Hepatocyte (in vitro differentiated cells): ENCODE results near the gene HYI. TPM values are rescaled to one million over a fixed set of nuclear protein-coding genes. Genes with fewer than 3 reads are reported as not detected.

Experiments
- DNase-seq: peaks from one replicate; pipeline ENCODE4 v3.0.0-alpha.2; 2016; ENCODE audit warnings: low spot score
- H2AFZ ChIP-seq: fragments of 200-600 bp; sonication (generic); 2 replicates; pipeline ENCODE4 v1.6.0; 2016; ENCODE audit warnings: antibody characterized with exemption, mild to moderate bottlenecking
- H3K27ac ChIP-seq: fragments of 200-600 bp; sonication (generic); 2 replicates; pipeline ENCODE4 v1.5.1; 2016; ENCODE audit warnings: mild to moderate bottlenecking
- H3K27me3 ChIP-seq: fragments of 200-600 bp; sonication (generic); 2 replicates; pipeline ENCODE4 v1.6.1; 2016
- H3K36me3 ChIP-seq: fragments of 200-600 bp; sonication (generic); replicated peaks from 2 replicates; pipeline ENCODE4 v1.5.1; 2016; ENCODE audit warnings: low read depth; ENCODE audit not compliant: insufficient read depth
- H3K4me1 ChIP-seq: fragments of 200-600 bp; sonication (generic); 2 replicates; pipeline ENCODE4 v1.5.1; 2016; ENCODE audit warnings: mild to moderate bottlenecking, moderate library complexity; ENCODE audit not compliant: insufficient read depth
- H3K4me2 ChIP-seq: fragments of 200-600 bp; sonication (generic); 2 replicates; pipeline ENCODE4 v1.6.0; 2016
- H3K4me3 ChIP-seq: fragments of 200-600 bp; sonication (generic); 2 replicates; pipeline ENCODE4 v1.5.1; 2016; ENCODE audit warnings: mild to moderate bottlenecking
- H3K79me2 ChIP-seq: fragments of 200-600 bp; sonication (generic); 2 replicates; pipeline ENCODE4 v1.6.0; 2017; ENCODE audit warnings: mild to moderate bottlenecking
- H3K9me2 ChIP-seq: fragments of 200-600 bp; sonication (generic); replicated peaks from 2 replicates; pipeline ENCODE4 v1.6.0; 2017; ENCODE audit warnings: mild to moderate bottlenecking; ENCODE audit not compliant: insufficient read depth
- H3K9me3 ChIP-seq: fragments of 200-600 bp; sonication (generic); 2 replicates; pipeline ENCODE4 v1.5.1; 2016; ENCODE audit warnings: low read depth, mild to moderate bottlenecking
- H4K20me1 ChIP-seq: fragments of 200-600 bp; sonication (generic); 2 replicates; pipeline ENCODE4 v1.6.0; 2016; ENCODE audit warnings: mild to moderate bottlenecking; ENCODE audit not compliant: insufficient read depth, poor library complexity, severe bottlenecking
- EZH2 ChIP-seq: fragments of 200-600 bp; sonication (generic); IDR thresholded peaks from 2 replicates; pipeline ENCODE4 v1.6.1; 2016; ENCODE audit warnings: antibody characterized with exemption, mild to moderate bottlenecking, borderline replicate concordance
- EZH2phosphoT487 ChIP-seq: fragments of 200-600 bp; sonication (generic); IDR thresholded peaks from one replicate; pipeline ENCODE4 v1.6.1; 2018; ENCODE audit warnings: antibody characterized with exemption, mild to moderate bottlenecking, low read depth, moderate library complexity; ENCODE audit not compliant: unreplicated experiment, severe bottlenecking
- WGBS: methylation state at CpG from one replicate; pipeline ENCODE4 v1.1.6; 2016; ENCODE audit warnings: low lambda C conversion rate; ENCODE audit errors: missing lambda C conversion rate; 5-methylcytosine and 5-hydroxymethylcytosine counted together
- polyA plus RNA-seq: library from polyadenylated mRNA; unstranded; fragments of >200 nt; fragmentation: Nextera tagmentation; extraction: Ambion mirVana; gene quantifications from 2 replicates; pipeline ENCODE4 v1.2.1, GENCODE V29; 2016
- total RNA-seq: library from RNA; depleted of rRNA; stranded (reverse); fragments of >200 nt; gene quantifications from 2 replicates; pipeline ENCODE4 v1.2.3, GENCODE V29; 2014
- TF ChIP-seq, protein P1 (sequence below): fragments of 200-600 bp; sonication (generic); IDR thresholded peaks from 2 replicates; pipeline ENCODE4 v1.5.1; 2016; ENCODE audit warnings: antibody characterized with exemption, mild to moderate bottlenecking; ENCODE audit not compliant: poor library complexity

HYI gene
- total and polyA plus RNA-seq, 2 experiments from 2014 or later = 30.7 to 37.5 TPM

DNA sequence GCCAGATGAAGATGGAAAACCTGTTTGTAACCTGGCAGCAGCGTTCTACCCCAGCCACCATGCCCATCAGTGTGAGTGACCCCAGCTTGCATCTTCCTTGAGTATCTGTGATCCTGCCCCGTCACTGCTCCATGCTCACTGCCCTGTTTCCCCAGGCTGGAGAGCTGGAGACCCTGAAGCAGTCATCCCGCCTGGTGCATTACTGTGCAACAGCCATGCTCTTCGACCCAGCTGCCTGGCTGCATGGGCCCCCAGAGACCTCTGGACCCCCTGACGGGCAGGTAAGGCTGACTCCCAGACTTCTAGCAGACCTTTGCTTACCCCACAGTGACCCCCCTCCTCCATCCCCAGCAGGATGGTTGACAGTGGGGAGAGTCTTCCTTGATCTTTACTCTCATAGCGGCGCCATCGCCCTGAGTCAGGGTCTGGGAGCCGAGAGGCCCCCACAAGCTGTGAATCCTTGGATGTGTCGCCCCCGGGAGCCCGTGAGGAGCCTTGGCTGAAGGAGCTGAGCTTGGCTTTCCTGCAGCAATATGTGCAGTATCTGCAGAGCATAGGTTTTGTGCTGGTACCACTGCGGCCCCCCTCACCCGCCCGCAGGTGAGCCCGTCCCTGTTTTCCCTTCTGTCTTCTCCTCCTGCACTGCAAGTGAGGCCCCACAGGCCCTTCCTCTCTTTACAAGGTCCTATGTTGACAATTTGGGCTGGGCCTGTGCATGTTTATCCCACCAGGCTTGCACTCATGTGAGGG, 10.4 kb downstream of the HYI start:
- Histone ChIP-seq H2AFZ (no peak overlapping the region), H3K9me3 (no peaks in the 10 kb centered on the region), H3K4me1 (no peaks in the 10 kb centered on the region), H4K20me1 (no peaks in the 10 kb centered on the region), H3K27ac (no peak overlapping the region), H3K79me2 (no peaks in the 10 kb centered on the region), H3K4me2 (no peak overlapping the region), H3K4me3 (no peak overlapping the region), H3K27me3 (no peaks in the 10 kb centered on the region), H3K36me3 (no peaks in the 10 kb centered on the region), H3K9me2 (no peaks in the 10 kb centered on the region)
- DNase-seq = no peak
- WGBS = 98% methylated on average over 16 of the region's 16 CpGs
- TF ChIP-seq EZH2 = no peak
- no peak for TF ChIP-seq EZH2phosphoT487
- TF ChIP-seq, protein P1, sequence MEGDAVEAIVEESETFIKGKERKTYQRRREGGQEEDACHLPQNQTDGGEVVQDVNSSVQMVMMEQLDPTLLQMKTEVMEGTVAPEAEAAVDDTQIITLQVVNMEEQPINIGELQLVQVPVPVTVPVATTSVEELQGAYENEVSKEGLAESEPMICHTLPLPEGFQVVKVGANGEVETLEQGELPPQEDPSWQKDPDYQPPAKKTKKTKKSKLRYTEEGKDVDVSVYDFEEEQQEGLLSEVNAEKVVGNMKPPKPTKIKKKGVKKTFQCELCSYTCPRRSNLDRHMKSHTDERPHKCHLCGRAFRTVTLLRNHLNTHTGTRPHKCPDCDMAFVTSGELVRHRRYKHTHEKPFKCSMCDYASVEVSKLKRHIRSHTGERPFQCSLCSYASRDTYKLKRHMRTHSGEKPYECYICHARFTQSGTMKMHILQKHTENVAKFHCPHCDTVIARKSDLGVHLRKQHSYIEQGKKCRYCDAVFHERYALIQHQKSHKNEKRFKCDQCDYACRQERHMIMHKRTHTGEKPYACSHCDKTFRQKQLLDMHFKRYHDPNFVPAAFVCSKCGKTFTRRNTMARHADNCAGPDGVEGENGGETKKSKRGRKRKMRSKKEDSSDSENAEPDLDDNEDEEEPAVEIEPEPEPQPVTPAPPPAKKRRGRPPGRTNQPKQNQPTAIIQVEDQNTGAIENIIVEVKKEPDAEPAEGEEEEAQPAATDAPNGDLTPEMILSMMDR = no peak

DNA sequence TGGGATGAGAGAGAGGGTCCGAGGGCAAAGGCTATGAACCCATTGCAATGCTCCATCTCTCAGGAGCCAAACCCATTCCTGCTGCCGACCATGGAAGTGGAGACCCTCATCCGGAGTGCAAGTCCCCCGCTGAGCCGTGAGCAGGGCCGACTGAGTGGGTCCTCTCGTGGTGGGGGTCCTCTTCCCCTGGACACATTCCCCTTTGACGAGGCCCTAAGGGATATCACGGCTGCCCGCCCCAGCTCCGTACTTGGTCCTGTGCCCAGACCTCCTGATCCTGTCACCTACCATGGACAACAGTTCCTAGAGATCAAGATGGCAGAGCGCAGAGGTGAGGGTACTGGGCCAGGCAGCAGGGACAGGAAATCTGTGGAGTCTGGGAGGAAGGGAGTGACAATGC, 11.0 kb downstream of the HYI start:
- H4K20me1 ChIP-seq = no peaks in the 10 kb centered on the region
- H3K36me3 ChIP-seq = no peaks in the 10 kb centered on the region
- no peaks in the 10 kb centered on the region for H3K9me3 ChIP-seq
- H3K9me2 ChIP-seq = no peaks in the 10 kb centered on the region
- H2AFZ ChIP-seq = no peak overlapping the region
- no peaks in the 10 kb centered on the region for H3K4me1 ChIP-seq
- no peak overlapping the region for H3K4me3 ChIP-seq
- H3K27me3 ChIP-seq = no peaks in the 10 kb centered on the region
- DNase-seq = no peak
- 93% methylated on average over 12 of the region's 12 CpGs for WGBS
- no peak overlapping the region for H3K4me2 ChIP-seq
- H3K27ac ChIP-seq = no peak overlapping the region
- no peaks in the 10 kb centered on the region for H3K79me2 ChIP-seq
- TF ChIP-seq EZH2 (no peak), EZH2phosphoT487 (no peak)
- TF ChIP-seq, protein P1 = no peak

DNA sequence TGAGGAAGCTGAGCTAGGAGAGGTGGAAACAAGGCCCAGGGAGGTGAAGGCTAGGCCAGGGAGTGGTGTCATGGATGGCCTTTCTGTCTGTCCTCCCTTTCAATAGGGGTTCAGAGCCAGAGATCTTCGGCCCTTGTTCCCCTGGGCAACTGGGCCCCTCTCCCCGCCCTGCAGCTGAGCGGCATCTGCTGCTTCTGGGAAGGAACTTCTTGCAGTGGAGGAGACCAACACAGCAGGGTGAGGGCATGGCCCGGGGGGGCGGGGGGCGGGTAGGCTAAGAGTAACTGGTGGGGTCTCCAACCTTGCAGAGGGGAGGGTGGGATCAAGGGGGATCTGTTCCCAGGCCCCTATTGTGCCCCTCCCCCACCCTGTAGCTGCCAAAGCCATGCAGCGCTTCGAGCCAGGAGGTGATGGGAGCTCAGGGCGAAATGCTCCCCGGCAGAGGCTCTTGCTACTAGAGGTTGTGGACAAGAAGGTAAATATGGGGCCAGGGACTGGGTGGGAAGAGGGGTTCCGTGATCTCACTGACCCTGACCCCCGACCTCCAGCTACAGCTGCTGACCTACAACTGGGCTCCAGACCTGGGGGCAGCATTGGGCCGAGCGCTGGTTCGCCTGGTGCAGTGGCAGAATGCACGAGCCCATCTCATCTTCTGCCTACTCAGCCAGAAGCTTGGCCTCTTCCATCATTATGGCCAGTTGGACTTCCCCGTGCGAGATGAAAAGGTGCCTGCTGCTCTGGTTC, 11.7 kb downstream of the HYI start:
- Histone ChIP-seq H3K4me1 (no peaks in the 10 kb centered on the region), H3K4me2 (no peak overlapping the region), H3K79me2 (no peaks in the 10 kb centered on the region), H3K9me2 (no peaks in the 10 kb centered on the region), H3K4me3 (no peak overlapping the region), H3K27me3 (no peaks in the 10 kb centered on the region), H2AFZ (no peak overlapping the region), H3K27ac (no peak overlapping the region), H3K9me3 (no peaks in the 10 kb centered on the region), H4K20me1 (no peaks in the 10 kb centered on the region), H3K36me3 (no peaks in the 10 kb centered on the region)
- TF ChIP-seq, protein P1 = no peak
- TF ChIP-seq EZH2phosphoT487 = no peak
- TF ChIP-seq EZH2 = no peak
- 99% methylated on average over 11 of the region's 18 CpGs for WGBS
- DNase-seq = no peak
